H1 (cell line): Measurements from ENCODE around the gene C1QL1. TPM values are rescaled to one million over a fixed set of nuclear protein-coding genes. Genes with fewer than 3 reads are reported as not detected.

ENCODE experiments used
- CTCF ChIA-PET: fragments of 300-600 bp; sonication (Branson Sonifier 250); formaldehyde crosslinking; loops from one replicate; lab custom pipeline; 2021; ENCODE audit not compliant: partially characterized antibody; lab: Charles Lee
- POLR2A ChIA-PET: fragments of 300-600 bp; sonication (Branson Sonifier 250); formaldehyde crosslinking; loops from one replicate; lab custom pipeline; 2021; ENCODE audit warnings: inconsistent platforms; ENCODE audit not compliant: partially characterized antibody; lab: Charles Lee
- DNase-seq, 2 experiments: peaks; one replicate each; pipeline versions ENCODE4 v3.0.0 to v3.0.0-alpha.2; 2010 to 2022; ENCODE audit warnings: low spot score in 2 of 2, low read depth in 1 of 2, mixed read lengths in 1 of 2
- FAIRE-seq: peaks from 2 replicates; lab custom pipeline; 2011; peaks lifted over from hg19 to GRCh38; lab: Jason Lieb, UNC
- H2AFZ ChIP-seq: 2 replicates; pipeline ENCODE4 v1.8.1; 2012; ENCODE audit warnings: low read length, inconsistent platforms
- H2AK5ac ChIP-seq: 2 replicates; pipeline ENCODE4 v1.6.1; 2013; ENCODE audit warnings: low read depth, low read length
- H2BK120ac ChIP-seq: replicated peaks from 2 replicates; pipeline ENCODE3; 2013; ENCODE audit warnings: low read depth, low read length, inconsistent platforms
- H2BK12ac ChIP-seq: 2 replicates; pipeline ENCODE4 v1.6.1; 2013; ENCODE audit warnings: low read depth, low read length
- H2BK15ac ChIP-seq: 2 replicates; pipeline ENCODE4 v1.6.1; 2013; ENCODE audit warnings: low read length
- H2BK20ac ChIP-seq: 2 replicates; pipeline ENCODE4 v1.6.1; 2013; ENCODE audit warnings: low read length
- H2BK5ac ChIP-seq: 2 replicates; pipeline ENCODE4 v1.6.1; 2013; ENCODE audit warnings: low read depth, low read length
- H3K14ac ChIP-seq: 2 replicates; pipeline ENCODE4 v1.6.1; 2013; ENCODE audit warnings: inconsistent platforms; ENCODE audit not compliant: insufficient read length
- H3K18ac ChIP-seq: 2 replicates; pipeline ENCODE4 v1.6.1; 2013; ENCODE audit warnings: low read length; ENCODE audit errors: extremely low read depth
- H3K23ac ChIP-seq: 2 replicates; pipeline ENCODE4 v1.6.1; 2013; ENCODE audit warnings: inconsistent platforms; ENCODE audit not compliant: insufficient read length
- H3K23me2 ChIP-seq: 2 replicates; pipeline ENCODE4 v1.6.1; 2013; ENCODE audit warnings: low read depth, low read length
- H3K27ac ChIP-seq: 2 replicates; pipeline ENCODE4 v1.6.1; 2011; ENCODE audit warnings: low read depth, low read length, inconsistent platforms
- H3K27me3 ChIP-seq, 4 experiments: replicated peaks in 1 of 4; 1 replicate in 1 of 4; 2 replicates in 3 of 4; pipeline versions ENCODE4 v1.6.1 to v1.8.1; 2011 to 2013; ENCODE audit warnings: low read length in 3 of 4, mild to moderate bottlenecking in 3 of 4, inconsistent platforms in 2 of 4, mixed read lengths in 2 of 4, moderate library complexity in 1 of 4; ENCODE audit not compliant: control insufficient read depth in 3 of 4, insufficient read depth in 3 of 4; ENCODE audit errors: extremely low read depth in 1 of 4
- H3K36me3 ChIP-seq, 4 experiments: 2 replicates each; pipeline versions ENCODE4 v1.6.1 to v1.8.1; 2011 to 2013; ENCODE audit warnings: mild to moderate bottlenecking in 4 of 4, low read length in 3 of 4, moderate library complexity in 2 of 4, control low read depth in 1 of 4, inconsistent platforms in 1 of 4; ENCODE audit not compliant: insufficient read depth in 4 of 4, control insufficient read depth in 2 of 4
- H3K4ac ChIP-seq: replicated peaks from 2 replicates; pipeline ENCODE3; 2013; ENCODE audit warnings: low read length, low read depth, mixed read lengths, inconsistent platforms; ENCODE audit not compliant: insufficient read length
- H3K4me1 ChIP-seq, 4 experiments: replicated peaks in 1 of 4; 1 replicate in 1 of 4; 2 replicates in 3 of 4; pipeline versions ENCODE4 v1.6.1 to v1.8.1; 2011 to 2013; ENCODE audit warnings: low read length in 3 of 4, inconsistent platforms in 2 of 4, mixed read lengths in 1 of 4; ENCODE audit not compliant: insufficient read depth in 4 of 4, control insufficient read depth in 3 of 4
- H3K4me2 ChIP-seq, 2 experiments: 2 replicates each; pipeline versions ENCODE4 v1.6.1 to v1.8.1; 2011 to 2013; ENCODE audit warnings: low read depth in 2 of 2, low read length in 2 of 2, control low read depth in 1 of 2, inconsistent platforms in 1 of 2, mild to moderate bottlenecking in 1 of 2; ENCODE audit not compliant: insufficient read depth in 1 of 2
- H3K4me3 ChIP-seq, 4 experiments: fragments of 200-600, 300-600 bp in 1 of 4; sonication (generic), shearing (Covaris generic), sonication (Bioruptor Twin) in 1 of 4; 2 replicates each; pipeline versions ENCODE4 v1.5.1 to v1.8.1; 2011 to 2016; ENCODE audit warnings: low read length in 4 of 4, low read depth in 3 of 4, control low read depth in 2 of 4, inconsistent platforms in 2 of 4, mild to moderate bottlenecking in 2 of 4, mixed read lengths in 1 of 4, moderate library complexity in 1 of 4; ENCODE audit not compliant: insufficient read depth in 2 of 4; ENCODE audit errors: extremely low read depth in 1 of 4
- H3K56ac ChIP-seq: replicated peaks from 2 replicates; pipeline ENCODE3; 2013; ENCODE audit warnings: low read depth, mild to moderate bottlenecking, mixed read lengths, low read length, inconsistent platforms; ENCODE audit not compliant: insufficient read length
- H3K79me1 ChIP-seq: 2 replicates; pipeline ENCODE4 v1.6.1; 2013; ENCODE audit warnings: low read depth, low read length, control low read depth
- H3K79me2 ChIP-seq, 2 experiments: 2 replicates each; pipeline versions ENCODE4 v1.6.1 to v1.8.1; 2012 to 2013; ENCODE audit warnings: low read length in 2 of 2, mild to moderate bottlenecking in 2 of 2, inconsistent platforms in 1 of 2; ENCODE audit not compliant: insufficient read depth in 2 of 2, control insufficient read depth in 1 of 2
- H3K9ac ChIP-seq, 4 experiments: replicated peaks in 1 of 4; 1 replicate in 1 of 4; 2 replicates in 3 of 4; pipeline versions ENCODE4 v1.6.1 to v1.8.1; 2011 to 2013; ENCODE audit warnings: low read depth in 3 of 4, low read length in 3 of 4, control low read depth in 2 of 4, mild to moderate bottlenecking in 2 of 4, moderate library complexity in 2 of 4, inconsistent platforms in 1 of 4; ENCODE audit errors: extremely low read depth in 1 of 4
- H3K9me3 ChIP-seq, 2 experiments: 2 replicates each; pipeline versions ENCODE4 v1.6.1 to v1.8.1; 2012 to 2013; ENCODE audit warnings: mild to moderate bottlenecking in 2 of 2, moderate library complexity in 2 of 2, control low read depth in 1 of 2, inconsistent platforms in 1 of 2, low read depth in 1 of 2, low read length in 1 of 2, mixed read lengths in 1 of 2; ENCODE audit not compliant: insufficient read depth in 2 of 2
- H4K20me1 ChIP-seq, 2 experiments: replicated peaks in 1 of 2; 2 replicates each; pipeline versions ENCODE3 to v1.8.1; 2011 to 2013; ENCODE audit warnings: inconsistent platforms in 2 of 2, low read length in 2 of 2, mild to moderate bottlenecking in 1 of 2; ENCODE audit not compliant: insufficient read depth in 2 of 2, control insufficient read depth in 1 of 2
- H4K5ac ChIP-seq: 2 replicates; pipeline ENCODE4 v1.6.1; 2013; ENCODE audit warnings: low read length, low read depth, mixed read lengths, inconsistent platforms; ENCODE audit not compliant: insufficient read length
- H4K8ac ChIP-seq: 2 replicates; pipeline ENCODE4 v1.8.0; 2013; ENCODE audit warnings: mild to moderate bottlenecking, moderate library complexity, low read length, inconsistent platforms; ENCODE audit not compliant: insufficient read depth; ENCODE audit errors: extremely low read depth
- H4K91ac ChIP-seq: replicated peaks from 2 replicates; pipeline ENCODE3; 2013; ENCODE audit warnings: low read length, mixed read lengths, inconsistent platforms; ENCODE audit not compliant: insufficient read length
- ASH2L ChIP-seq: fragments of 200-600, 300-600 bp; sonication (generic); IDR thresholded peaks from one replicate; pipeline ENCODE4 v1.7.1; 2017; ENCODE audit warnings: low read length
- BRCA1 ChIP-seq: IDR thresholded peaks from 2 replicates; pipeline ENCODE4 v1.6.1; 2012; ENCODE audit warnings: low read depth, low read length, improper control_type of control experiment
- EZH2 ChIP-seq: fragments of 200-600 bp; sonication (generic); IDR thresholded peaks from 2 replicates; pipeline ENCODE4 v1.7.1; 2012; ENCODE audit warnings: low read depth, mild to moderate bottlenecking, moderate library complexity, low read length, inconsistent platforms; ENCODE audit not compliant: severe bottlenecking
- HDAC2 ChIP-seq, 2 experiments: fragments of 300-600 bp in 1 of 2; sonication (generic) in 1 of 2; IDR thresholded peaks; 2 replicates each; pipeline ENCODE4 v1.6.1; 2011 to 2012; ENCODE audit warnings: low read depth in 2 of 2, low read length in 2 of 2, mild to moderate bottlenecking in 2 of 2, moderate library complexity in 2 of 2, borderline replicate concordance in 1 of 2, inconsistent platforms in 1 of 2
- HDAC6 ChIP-seq: IDR thresholded peaks from one replicate; pipeline ENCODE4 v1.7.1; 2012; ENCODE audit warnings: low read depth, mild to moderate bottlenecking, inconsistent platforms, low read length, moderate library complexity
- NRF1 ChIP-seq: IDR thresholded peaks from 2 replicates; pipeline ENCODE4 v1.6.1; 2011; ENCODE audit warnings: mild to moderate bottlenecking, low read depth, low read length, improper control_type of control experiment
- POLR2A ChIP-seq, 2 experiments: IDR thresholded peaks; 1 replicate in 1 of 2; 2 replicates in 1 of 2; pipeline ENCODE4 v1.6.1; 2011; ENCODE audit warnings: low read depth in 2 of 2, low read length in 2 of 2, mild to moderate bottlenecking in 2 of 2; ENCODE audit errors: control extremely low read depth in 1 of 2
- SIN3A ChIP-seq, 2 experiments: IDR thresholded peaks in 1 of 2; conservative IDR thresholded peaks in 1 of 2; 2 replicates each; pipeline ENCODE4 v1.6.1; 2011 to 2012; ENCODE audit warnings: low read length in 2 of 2, improper control_type of control experiment in 1 of 2, low read depth in 1 of 2, mild to moderate bottlenecking in 1 of 2
- SP1 ChIP-seq: IDR thresholded peaks from 2 replicates; pipeline ENCODE4 v1.6.1; 2011; ENCODE audit warnings: low read depth, low read length
- YY1 ChIP-seq: IDR thresholded peaks from 2 replicates; pipeline ENCODE4 v1.6.1; 2011; ENCODE audit warnings: low read depth, mild to moderate bottlenecking, low read length
- WGBS, 2 experiments: shearing (Covaris generic) in 1 of 2; methylation state at CpG; one replicate each; pipeline versions ENCODE4 v1.1.6 to v1.1.7; 2013 to 2015; ENCODE audit warnings: low lambda C conversion rate in 2 of 2, mixed read lengths in 2 of 2, inconsistent platforms in 1 of 2, low coverage in 1 of 2, missing lambda C conversion rate in 1 of 2; ENCODE audit not compliant: insufficient replicate concordance in 2 of 2, insufficient coverage in 1 of 2, insufficient read length in 1 of 2; ENCODE audit errors: extremely low coverage in 1 of 2, missing lambda C conversion rate in 1 of 2; 5-methylcytosine and 5-hydroxymethylcytosine counted together
- polyA plus RNA-seq, 7 experiments: library from polyadenylated mRNA; depleted of rRNA in 3 of 7; stranded (reverse) in 5 of 7; unstranded in 2 of 7; fragments of >200 nt in 5 of 7; fragments of 200-250 nt in 2 of 7; gene quantifications; 1 replicate in 5 of 7; 2 replicates in 1 of 7; 4 replicates in 1 of 7; pipeline versions ENCODE4 v1.2.1 to v1.2.3, GENCODE V29; 2011 to 2013; ENCODE audit warnings: missing spikeins in 2 of 7, mixed read lengths in 2 of 7
- total RNA-seq: library from RNA; stranded (reverse); fragmentation: NEBNext Ultra II Directional; extraction: Animal tissue kit (Norgen Biotek cat#: 25700); gene quantifications from 2 replicates; pipeline ENCODE4 v1.2.1, GENCODE V29; 2021

The C1QL1 gene
- total and polyA plus RNA-seq, 2 of the 8 experiments (the other 6 are each of a cell fraction or from before 2014, with no cell fraction given) = 7.6 to 10.5 TPM

- Histone ChIP-seq H3K23me2 (peaks cover 6% of the 10 kb centered on the region), H4K5ac (no peak overlapping the region), H3K9me3 (no peaks in the 10 kb centered on the region), H3K36me3 (no peaks in the 10 kb centered on the region), H3K18ac (peak overlapping the region; percentile 25), H2BK15ac (peak overlapping the region; percentile 46; the same call in 1 of the 2 replicates), H3K27me3 (peaks cover 0 to 21% (median 15%) of the 10 kb centered on the region in 4 experiments; a peak in 6 of 7 replicates), H3K79me2 (no peaks in the 10 kb centered on the region), H2BK20ac (no peak overlapping the region), H3K9ac (no peak overlapping the region; a peak in 1 of 7 replicates), H3K23ac (no peak overlapping the region), H4K8ac (peak overlapping the region; percentile 28; the same call in 1 of the 2 replicates), H3K56ac (peak overlapping the region; percentile 51), H3K14ac (no peak overlapping the region), H2BK5ac (peak overlapping the region; percentile 45; the same call in 1 of the 2 replicates), H4K20me1 (no peaks in the 10 kb centered on the region), H4K91ac (peak overlapping the region; percentile 86), H3K27ac (no peak overlapping the region), H3K79me1 (no peaks in the 10 kb centered on the region), H2AFZ (peak overlapping the region; percentile 63; the same call in 1 of the 2 replicates), H3K4me1 (peaks cover 0 to 7% (median 5%) of the 10 kb centered on the region in 4 experiments; a peak in 6 of 7 replicates), H2BK120ac (no peak overlapping the region), H2BK12ac (peak overlapping the region; percentile 68; the same call in 1 of the 2 replicates), H3K4ac (no peak overlapping the region), H3K4me3 (peak overlapping the region; percentile 21 to 62 (median 34)), H3K4me2 (peak overlapping the region; percentile 57 to 90), H2AK5ac (no peak overlapping the region)
- 13% methylated on average over 49 of the region's 56 CpGs; no CpG with 5 or more reads in 1 of the 2 experiments for WGBS, 2 experiments
- peak; percentile 94 for FAIRE-seq
- DNase-seq = peak; percentile 58 to 87
- CTCF ChIA-PET = interaction anchor here (0.7 to 8.4 kb wide), 26 partner anchors 10 to 195 kb away, joined by 3 to 83 read pairs (median 3); partner anchors contain the start of gene EFTUD2
- POLR2A ChIA-PET = interaction anchor here (0.6 to 4.0 kb wide), 11 partner anchors 9 to 237 kb away, joined by 3 to 23 read pairs (median 3); partner anchors contain the start of genes ACBD4, EFTUD2, HEXIM1 and NMT1
- TF ChIP-seq EZH2 (peak; percentile 28), YY1 (no peak; the same call in 1 of the 2 replicates), HDAC2 (IDR thresholded peaks at IDR 0.05; ENCODE audit: borderline replicate concordance in 1 of 2, low read depth in 2 of 2, low read length in 2 of 2) (0 out of 4 replicates have a peak, but pooled peaks of 1 of the 2 experiments have one; percentile 62), ASH2L (peak; percentile 63), NRF1 (no peak), BRCA1 (no peak), POLR2A (IDR thresholded peaks at IDR 0.05; ENCODE audit: control extremely low read depth in 1 of 2, low read depth in 2 of 2, low read length in 2 of 2) (no peak), SIN3A (conservative IDR thresholded peaks at IDR 0.05 in 1 of 2, IDR thresholded peaks at IDR 0.05 in 1 of 2; ENCODE audit: low read depth in 1 of 2, low read length in 2 of 2) (peak in 1 of 2 experiments; percentile 82; a peak in 2 of 4 replicates), SP1 (no peak), HDAC6 (no peak)
Observed at GRCh38 chr17:44911133-44912001, 56.7 kb downstream of the C1QL1 start.
